ENCODE measurements around the gene CCDC150.
"Not testable (repeated sequence)": the region's sequence is repeated elsewhere in the genome, so short reads cannot be mapped to it uniquely, and the experiment has no call there.

DNA sequence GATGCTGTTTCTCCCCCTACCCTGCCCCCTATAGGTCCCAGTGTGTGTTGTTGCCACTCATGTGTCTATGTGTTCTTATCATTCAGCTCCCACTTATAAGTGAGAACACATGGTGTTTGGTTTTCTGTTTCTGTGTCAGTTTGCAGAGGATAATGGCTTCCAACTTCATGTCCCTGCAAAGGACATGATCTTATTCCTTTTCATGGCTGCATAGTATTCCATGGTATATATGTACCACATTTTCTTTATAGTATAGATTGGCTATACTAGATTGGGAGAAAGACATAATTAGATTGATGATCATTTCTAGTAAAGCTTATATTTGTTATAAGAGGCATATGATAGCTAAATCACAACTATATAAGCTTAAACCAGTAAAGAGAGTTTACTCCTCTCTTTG lies 97.1 kb downstream of the CCDC150 start:
- TF ChIP-seq, protein P1, sequence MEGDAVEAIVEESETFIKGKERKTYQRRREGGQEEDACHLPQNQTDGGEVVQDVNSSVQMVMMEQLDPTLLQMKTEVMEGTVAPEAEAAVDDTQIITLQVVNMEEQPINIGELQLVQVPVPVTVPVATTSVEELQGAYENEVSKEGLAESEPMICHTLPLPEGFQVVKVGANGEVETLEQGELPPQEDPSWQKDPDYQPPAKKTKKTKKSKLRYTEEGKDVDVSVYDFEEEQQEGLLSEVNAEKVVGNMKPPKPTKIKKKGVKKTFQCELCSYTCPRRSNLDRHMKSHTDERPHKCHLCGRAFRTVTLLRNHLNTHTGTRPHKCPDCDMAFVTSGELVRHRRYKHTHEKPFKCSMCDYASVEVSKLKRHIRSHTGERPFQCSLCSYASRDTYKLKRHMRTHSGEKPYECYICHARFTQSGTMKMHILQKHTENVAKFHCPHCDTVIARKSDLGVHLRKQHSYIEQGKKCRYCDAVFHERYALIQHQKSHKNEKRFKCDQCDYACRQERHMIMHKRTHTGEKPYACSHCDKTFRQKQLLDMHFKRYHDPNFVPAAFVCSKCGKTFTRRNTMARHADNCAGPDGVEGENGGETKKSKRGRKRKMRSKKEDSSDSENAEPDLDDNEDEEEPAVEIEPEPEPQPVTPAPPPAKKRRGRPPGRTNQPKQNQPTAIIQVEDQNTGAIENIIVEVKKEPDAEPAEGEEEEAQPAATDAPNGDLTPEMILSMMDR (conservative IDR thresholded peaks at IDR 0.05; ENCODE audit: low read depth, low read length): not testable (repeated sequence)
- TF ChIP-seq EZH2 (IDR thresholded peaks at IDR 0.05; ENCODE audit: borderline replicate concordance, low read depth, low read length, poor library complexity, severe bottlenecking): not testable (repeated sequence)
